Stomach (tissue), 9 donors: ENCODE measurements around the gene GDNF. TPM values are rescaled to one million over a fixed set of nuclear protein-coding genes. Genes with fewer than 3 reads are reported as not detected.

ENCODE experiments used
- DNase-seq, 2 donors: peaks; one replicate each; pipeline versions ENCODE4 v3.0.0 to v3.0.0-alpha.2; 2013 to 2019
- H3K27ac ChIP-seq, 5 donors: fragments of 200-600 bp in 4 of 5; sonication (generic) in 4 of 5; one replicate each; pipeline ENCODE4 v1.5.1; 2013 to 2019; ENCODE audit warnings: mild to moderate bottlenecking in 1 of 5, moderate library complexity in 1 of 5
- H3K27me3 ChIP-seq, 3 donors: fragments of 200-600 bp; sonication (generic); one replicate each; pipeline ENCODE4 v1.5.1; 2017 to 2019; ENCODE audit warnings: mixed run types in 1 of 3
- H3K36me3 ChIP-seq, 4 donors: fragments of 200-600 bp; sonication (generic); 1 replicate in 3 of 4; 2 replicates in 1 of 4; pipeline ENCODE4 v1.5.1; 2016 to 2019
- H3K4me1 ChIP-seq, 4 donors: fragments of 200-600 bp; sonication (generic); one replicate each; pipeline ENCODE4 v1.5.1; 2016 to 2019
- H3K4me3 ChIP-seq, 4 donors: fragments of 200-600 bp; sonication (generic) in 3 of 4; one replicate each; pipeline ENCODE4 v1.5.1; 2016 to 2019; ENCODE audit warnings: mild to moderate bottlenecking in 1 of 4
- H3K9me3 ChIP-seq, 4 donors: fragments of 200-600 bp; sonication (generic); one replicate each; pipeline ENCODE4 v1.5.1; 2016 to 2019
- EP300 ChIP-seq: sonication (generic); formaldehyde crosslinking; IDR thresholded peaks from one replicate; pipeline ENCODE4 v1.6.1; 2017; ENCODE audit warnings: antibody characterized with exemption
- POLR2A ChIP-seq, 4 donors: fragments of 450-650 bp; IDR thresholded peaks; one replicate each; pipeline ENCODE4 v1.6.1; 2016; ENCODE audit warnings: antibody characterized with exemption in 4 of 4, control low read depth in 2 of 4, mild to moderate bottlenecking in 1 of 4, moderate library complexity in 1 of 4
- POLR2AphosphoS5 ChIP-seq, 3 donors: sonication (generic); formaldehyde crosslinking; IDR thresholded peaks; one replicate each; pipeline ENCODE4 v1.6.1; 2016; ENCODE audit warnings: antibody characterized with exemption in 3 of 3
- WGBS, 5 donors: extraction: QIAGEN DNeasy Blood & Tissue Kit in 3 of 5; methylation state at CpG; one replicate each; pipeline versions ENCODE4 v1.1.5 to v1.1.7; 2013 to 2018; 5-methylcytosine and 5-hydroxymethylcytosine counted together
- intact Hi-C: fragments of 100-400 bp; cut with DNase I; formaldehyde crosslinking; loops from one replicate; pipeline ENCODE4 v1.15.1; 2023; ENCODE audit warnings: low total_unique reads
- polyA plus RNA-seq, 3 donors: library from polyadenylated mRNA; stranded (reverse); fragments of 200-250 nt; gene quantifications; one replicate each; pipeline ENCODE4 v1.2.3, GENCODE V29; 2013
- total RNA-seq, 5 donors: library from RNA; depleted of rRNA; stranded (reverse); fragments of >200 nt; gene quantifications; one replicate each; pipeline versions ENCODE4 v1.1.0 to v1.2.3, GENCODE V29; 2014 to 2016
- TF ChIP-seq, protein P1 (sequence below), 7 experiments: fragments of 450-650 bp in 4 of 7; fragments of 200-600 bp in 3 of 7; sonication (generic) in 3 of 7; IDR thresholded peaks; one replicate each; pipeline ENCODE4 v1.5.1; 2016 to 2019; ENCODE audit warnings: antibody characterized with exemption in 7 of 7, control low read depth in 2 of 7, mild to moderate bottlenecking in 1 of 7
- donor health status: healthy with polysubstance abuse.
- donor health status: Bipolar disorder and iron deficiency.
- donor health status: healthy.

Gene GDNF
- total and polyA plus RNA-seq, 8 donors: 0.29 to 1.1 (median 0.73) TPM; not detected in 2

DNA sequence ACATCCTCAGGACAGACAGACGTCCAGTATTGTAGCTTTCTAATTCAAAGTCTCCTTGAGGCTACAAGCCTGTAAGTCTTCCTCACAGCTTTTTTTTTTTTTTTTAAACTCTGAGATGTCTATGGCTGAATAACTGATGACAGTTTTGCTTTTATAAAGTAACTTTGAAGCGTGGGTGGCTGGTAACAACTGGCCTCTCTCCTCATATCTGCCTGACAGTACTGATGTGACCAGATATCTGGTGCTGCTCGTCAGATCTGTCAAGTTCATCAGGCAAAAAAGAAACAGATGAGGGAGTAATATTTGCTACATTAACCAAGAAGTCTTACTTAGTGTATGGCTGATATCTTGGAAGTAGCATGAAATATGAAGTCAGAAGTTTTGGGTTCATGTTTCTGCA lies 72.6 kb downstream of the GDNF start:
- intact Hi-C loops: no loop called here
- 63 to 83% (median 79%) methylated on average over 3 of the region's 3 CpGs for WGBS, 5 donors
- TF ChIP-seq EP300 (no peak), POLR2A (IDR thresholded peaks at IDR 0.05) (no peak), POLR2AphosphoS5 (IDR thresholded peaks at IDR 0.05) (no peak)
- TF ChIP-seq, protein P1, sequence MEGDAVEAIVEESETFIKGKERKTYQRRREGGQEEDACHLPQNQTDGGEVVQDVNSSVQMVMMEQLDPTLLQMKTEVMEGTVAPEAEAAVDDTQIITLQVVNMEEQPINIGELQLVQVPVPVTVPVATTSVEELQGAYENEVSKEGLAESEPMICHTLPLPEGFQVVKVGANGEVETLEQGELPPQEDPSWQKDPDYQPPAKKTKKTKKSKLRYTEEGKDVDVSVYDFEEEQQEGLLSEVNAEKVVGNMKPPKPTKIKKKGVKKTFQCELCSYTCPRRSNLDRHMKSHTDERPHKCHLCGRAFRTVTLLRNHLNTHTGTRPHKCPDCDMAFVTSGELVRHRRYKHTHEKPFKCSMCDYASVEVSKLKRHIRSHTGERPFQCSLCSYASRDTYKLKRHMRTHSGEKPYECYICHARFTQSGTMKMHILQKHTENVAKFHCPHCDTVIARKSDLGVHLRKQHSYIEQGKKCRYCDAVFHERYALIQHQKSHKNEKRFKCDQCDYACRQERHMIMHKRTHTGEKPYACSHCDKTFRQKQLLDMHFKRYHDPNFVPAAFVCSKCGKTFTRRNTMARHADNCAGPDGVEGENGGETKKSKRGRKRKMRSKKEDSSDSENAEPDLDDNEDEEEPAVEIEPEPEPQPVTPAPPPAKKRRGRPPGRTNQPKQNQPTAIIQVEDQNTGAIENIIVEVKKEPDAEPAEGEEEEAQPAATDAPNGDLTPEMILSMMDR (IDR thresholded peaks at IDR 0.05): no peak

More for the DNA sequence above, 72.6 kb downstream of the GDNF start:
- no peak overlapping the region for H3K4me3 ChIP-seq
- no peaks in the 10 kb centered on the region for H3K36me3 ChIP-seq
- H3K4me1 ChIP-seq: peaks cover 0 to 4% (median 0%) of the 10 kb centered on the region in 4 donors
- no peak overlapping the region for H3K27ac ChIP-seq
- no peaks in the 10 kb centered on the region for H3K27me3 ChIP-seq
- no peaks in the 10 kb centered on the region for H3K9me3 ChIP-seq
- no peak for DNase-seq
